GM18508 (cell line): Measurements from ENCODE around the gene OR51B4.
"Not testable (repeated sequence)": the region's sequence is repeated elsewhere in the genome, so short reads cannot be mapped to it uniquely, and the experiment has no call there.

Experiments used
- ATAC-seq: cut with Tn5 transposase; IDR thresholded peaks from one replicate; pipeline ENCODE4 v1.9.1; 2021; ENCODE audit warnings: moderate number of reproducible peaks; ENCODE audit not compliant: insufficient read depth, unreplicated experiment

The OR51B4 gene

GRCh38 chr11:5301846-5302245, at the start of gene OR51B4:
Gene OR51B4, minus strand, starts transcription at chr11:5301946. Its CDS starts 0 bp downstream, at chr11:5301946.
- no peak for ATAC-seq

- ATAC-seq: no peak
Observed at GRCh38 chr11:5351208-5351607, 49.5 kb upstream of the OR51B4 start, which contains the start of gene OR51B6. Gene OR51B6, plus strand, starts transcription at chr11:5351508. Its CDS starts 0 bp downstream, at chr11:5351508.

GRCh38 chr11:5349550-5349949, 47.8 kb upstream of the OR51B4 start:
- ATAC-seq: no peak

GRCh38 chr11:5348551-5349194, 46.9 kb upstream of the OR51B4 start:
- no peak for ATAC-seq

GRCh38 chr11:5345831-5346230, 44.1 kb upstream of the OR51B4 start:
- ATAC-seq: no peak

GRCh38 chr11:5343474-5344335, 42.0 kb upstream of the OR51B4 start, which contains the start of gene OR51B5:
Gene OR51B5, minus strand, starts transcription at chr11:5343524. Its CDS starts 0 bp downstream, at chr11:5343524.
- ATAC-seq: no peak

GRCh38 chr11:5339771-5340322, 38.1 kb upstream of the OR51B4 start:
- ATAC-seq: peak; percentile 61

- not testable (repeated sequence) for ATAC-seq
Observed at GRCh38 chr11:5337253-5337652, 35.5 kb upstream of the OR51B4 start.

- no peak for ATAC-seq
Observed at GRCh38 chr11:5336331-5336730, 34.6 kb upstream of the OR51B4 start.

- ATAC-seq: no peak
Observed at GRCh38 chr11:5335170-5335569, 33.4 kb upstream of the OR51B4 start.

- no peak for ATAC-seq
Observed at GRCh38 chr11:5324197-5324596, 22.5 kb upstream of the OR51B4 start, which contains the start of gene OR51B2. Gene OR51B2, minus strand, starts transcription at chr11:5324297. Its CDS starts 0 bp downstream, at chr11:5324297.

GRCh38 chr11:5317292-5317691, 15.5 kb upstream of the OR51B4 start:
- ATAC-seq: no peak

- not testable (repeated sequence) for ATAC-seq
Observed at GRCh38 chr11:5313326-5314023, 11.7 kb upstream of the OR51B4 start.

- ATAC-seq: no peak
Observed at GRCh38 chr11:5310423-5310822, 8.7 kb upstream of the OR51B4 start.

GRCh38 chr11:5307256-5308019, 5.7 kb upstream of the OR51B4 start:
- no peak for ATAC-seq

GRCh38 chr11:5304046-5304445, 2.3 kb upstream of the OR51B4 start:
- no peak for ATAC-seq

- ATAC-seq: no peak
Observed at GRCh38 chr11:5303626-5304025, 1.9 kb upstream of the OR51B4 start.

- no peak for ATAC-seq
Observed at GRCh38 chr11:5300251-5300650, 1.5 kb downstream of the OR51B4 start.

GRCh38 chr11:5298451-5298850, 3.3 kb downstream of the OR51B4 start:
- no peak for ATAC-seq
